Activated CD4-positive, alpha-beta T cell treated with anti-CD3 and anti-CD28 coated beads, Interleukin-2, amount 10 ng/mL, durations not matched to agents 24 days and 14 days (primary cell): Measurements from ENCODE around the gene SHISA2. TPM values are rescaled to one million over a fixed set of nuclear protein-coding genes. Genes with fewer than 3 reads are reported as not detected.

Experiments
- DNase-seq: peaks from one replicate; pipeline ENCODE4 v3.0.0; 2022
- H3K27ac Mint-ChIP-seq: one replicate; pipeline ENCODE4 v1.8.0; 2022; ENCODE audit warnings: mild to moderate bottlenecking, mixed read lengths
- H3K27me3 Mint-ChIP-seq: one replicate; pipeline ENCODE4 v1.8.0; 2022; ENCODE audit warnings: mixed read lengths
- H3K36me3 Mint-ChIP-seq: one replicate; pipeline ENCODE4 v1.8.0; 2022; ENCODE audit warnings: low read depth, mild to moderate bottlenecking, mixed read lengths
- H3K4me1 Mint-ChIP-seq: one replicate; pipeline ENCODE4 v1.8.0; 2021; ENCODE audit warnings: mixed read lengths
- H3K4me3 Mint-ChIP-seq: one replicate; pipeline ENCODE4 v1.8.0; 2022; ENCODE audit warnings: mild to moderate bottlenecking, moderate library complexity, mixed read lengths
- H3K9me3 Mint-ChIP-seq: one replicate; pipeline ENCODE4 v1.8.0; 2021; ENCODE audit warnings: mixed read lengths
- intact Hi-C: fragments of 100-400 bp; cut with micrococcal nuclease; formaldehyde crosslinking; loops from one replicate; pipeline ENCODE4 v1.15.1; 2023
- total RNA-seq: library from RNA; stranded (reverse); gene quantifications from 2 replicates; pipeline ENCODE4 v1.2.3, GENCODE V29; 2022

Gene SHISA2
- total RNA-seq, 1 donor from 2014 or later, result 2.3 TPM

GRCh38 chr13:26061256-26061655 is 9.4 kb upstream of the SHISA2 start:
- Mint-ChIP-seq H3K27me3 (peaks cover 20% of the 10 kb centered on the region), H3K36me3 (no peaks in the 10 kb centered on the region), H3K27ac (no peak overlapping the region), H3K9me3 (no peaks in the 10 kb centered on the region), H3K4me3 (no peak overlapping the region), H3K4me1 (peaks cover 15% of the 10 kb centered on the region)
- DNase-seq, result no peak
- intact Hi-C loops, result no loop called here

- intact Hi-C loops, result no loop called here
- peaks cover 25% of the 10 kb centered on the region for H3K27me3 Mint-ChIP-seq
- no peak overlapping the region for H3K4me3 Mint-ChIP-seq
These were observed 8.5 kb upstream of the SHISA2 start for GRCh38 chr13:26060357-26060756.

DNA sequence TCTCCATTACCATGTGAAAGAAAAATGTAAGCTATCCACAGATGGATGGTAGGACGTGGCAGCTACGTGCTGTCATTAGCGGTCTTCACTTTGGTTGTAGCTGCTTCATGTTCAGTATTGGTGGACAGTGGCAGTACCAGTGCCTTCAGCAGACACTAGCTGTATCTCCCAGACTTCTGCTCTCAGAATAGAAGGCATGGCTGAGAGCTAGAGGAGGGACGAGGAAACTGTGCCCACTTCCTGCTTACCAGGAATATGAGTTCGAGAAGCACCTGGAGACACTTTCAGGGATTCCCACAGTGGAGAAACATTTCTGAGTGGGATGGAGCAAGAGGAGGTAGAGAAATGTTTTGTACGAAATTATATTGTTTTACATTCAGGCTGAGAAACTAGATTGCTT is 6.9 kb upstream of the SHISA2 start:
- Mint-ChIP-seq H3K36me3 (no peaks in the 10 kb centered on the region), H3K4me3 (no peak overlapping the region), H3K9me3 (no peaks in the 10 kb centered on the region), H3K27me3 (peaks cover 32% of the 10 kb centered on the region), H3K4me1 (peaks cover 16% of the 10 kb centered on the region), H3K27ac (no peak overlapping the region)
- DNase-seq, result no peak
- intact Hi-C loops, result loop anchor here (10.0 kb wide), 1 partner anchor 84 kb away; no protein-coding TSS in a partner anchor

More at GRCh38 chr13:26060357-26060756, 8.5 kb upstream of the SHISA2 start:
- H3K27ac Mint-ChIP-seq, result no peak overlapping the region
- H3K36me3 Mint-ChIP-seq, result no peaks in the 10 kb centered on the region
- DNase-seq, result no peak
- no peaks in the 10 kb centered on the region for H3K9me3 Mint-ChIP-seq
- peaks cover 15% of the 10 kb centered on the region for H3K4me1 Mint-ChIP-seq

DNA sequence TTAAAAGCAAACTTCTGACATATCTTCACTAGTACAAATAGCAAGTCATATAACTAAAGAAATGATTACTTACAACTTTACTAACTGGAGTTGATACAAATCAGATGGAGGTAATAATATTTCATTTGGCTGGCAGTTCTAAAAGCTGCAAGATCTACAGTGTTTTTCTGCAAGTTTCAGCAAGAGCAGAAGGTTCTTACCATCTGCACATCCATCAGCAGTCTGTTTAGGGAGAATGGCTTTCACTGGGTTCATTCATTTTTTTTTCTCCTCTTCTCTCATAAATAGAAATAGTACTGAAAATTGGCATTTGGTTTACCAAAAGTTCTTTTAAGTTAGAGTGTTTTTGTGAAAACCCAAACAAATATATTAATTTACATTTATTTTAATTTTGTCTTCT is 3.1 kb upstream of the SHISA2 start:
- intact Hi-C loops, result loop anchor here (10.0 kb wide), 1 partner anchor 80 kb away; no protein-coding TSS in a partner anchor
- Mint-ChIP-seq H3K27ac (no peak overlapping the region), H3K4me3 (no peak overlapping the region), H3K36me3 (no peaks in the 10 kb centered on the region), H3K27me3 (peaks cover 46% of the 10 kb centered on the region), H3K4me1 (peaks cover 23% of the 10 kb centered on the region), H3K9me3 (no peaks in the 10 kb centered on the region)
- DNase-seq, result no peak

GRCh38 chr13:26053418-26053980 is 1.7 kb upstream of the SHISA2 start:
- Mint-ChIP-seq H3K27ac (no peak overlapping the region), H3K4me1 (peaks cover 27% of the 10 kb centered on the region), H3K36me3 (no peaks in the 10 kb centered on the region), H3K4me3 (no peak overlapping the region), H3K27me3 (peaks cover 51% of the 10 kb centered on the region), H3K9me3 (no peaks in the 10 kb centered on the region)
- DNase-seq, result no peak
- intact Hi-C loops, result loop anchor here (10.0 kb wide), 1 partner anchor 79 kb away; no protein-coding TSS in a partner anchor

- peak overlapping the region; percentile 75 for H3K4me3 Mint-ChIP-seq
- peak overlapping the region; percentile 69 for H3K27ac Mint-ChIP-seq
- DNase-seq, result peak; percentile 64
- intact Hi-C loops, result loop anchor here (10.0 kb wide), 1 partner anchor 78 kb away; no protein-coding TSS in a partner anchor
- H3K27me3 Mint-ChIP-seq, result peaks cover 49% of the 10 kb centered on the region
- H3K4me1 Mint-ChIP-seq, result peaks cover 26% of the 10 kb centered on the region
- no peaks in the 10 kb centered on the region for H3K36me3 Mint-ChIP-seq
- H3K9me3 Mint-ChIP-seq, result no peaks in the 10 kb centered on the region
These were observed 521 bp upstream of the SHISA2 start for GRCh38 chr13:26052337-26052736.

DNA sequence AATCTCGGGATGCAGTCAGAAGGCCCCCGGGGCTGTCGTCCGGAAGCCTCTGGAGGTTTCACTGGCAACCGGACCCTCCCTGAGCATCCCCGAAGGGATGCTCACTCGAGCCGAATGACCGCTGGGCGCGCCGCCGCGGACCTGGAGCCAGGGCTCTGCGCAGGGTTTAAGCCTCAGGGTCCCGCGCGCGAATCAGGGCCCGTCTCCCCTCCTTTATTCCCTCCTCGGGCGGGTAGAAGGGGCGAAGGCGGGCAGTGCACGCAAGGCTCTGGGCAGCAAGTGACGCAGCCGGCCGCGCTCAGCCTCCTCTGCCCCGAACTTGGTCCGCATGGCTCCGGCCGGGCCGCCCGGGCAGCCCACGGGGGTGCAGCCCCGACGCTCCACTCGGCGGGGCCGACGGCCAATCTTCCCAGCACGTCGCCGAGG is 572 bp downstream of the SHISA2 start:
- Mint-ChIP-seq H3K4me3 (peak overlapping the region; percentile 63), H3K27ac (no peak overlapping the region), H3K36me3 (no peaks in the 10 kb centered on the region), H3K9me3 (no peaks in the 10 kb centered on the region), H3K27me3 (peaks cover 49% of the 10 kb centered on the region), H3K4me1 (peaks cover 26% of the 10 kb centered on the region)
- DNase-seq, result peak; percentile 67
- intact Hi-C loops, result loop anchor here (10.0 kb wide), 1 partner anchor 76 kb away; no protein-coding TSS in a partner anchor

- Mint-ChIP-seq H3K9me3 (no peaks in the 10 kb centered on the region), H3K4me1 (peaks cover 26% of the 10 kb centered on the region), H3K36me3 (no peaks in the 10 kb centered on the region), H3K27ac (no peak overlapping the region), H3K27me3 (peaks cover 46% of the 10 kb centered on the region), H3K4me3 (peak overlapping the region; percentile 77)
- DNase-seq, result peak; percentile 69
- intact Hi-C loops, result loop anchor here (10.0 kb wide), 1 partner anchor 76 kb away; no protein-coding TSS in a partner anchor
These were observed 1.1 kb downstream of the SHISA2 start for GRCh38 chr13:26050568-26051230.

GRCh38 chr13:26048741-26049140 is 3.1 kb downstream of the SHISA2 start:
- Mint-ChIP-seq H3K27ac (no peak overlapping the region), H3K9me3 (no peaks in the 10 kb centered on the region), H3K4me3 (no peak overlapping the region), H3K36me3 (no peaks in the 10 kb centered on the region), H3K27me3 (peaks cover 36% of the 10 kb centered on the region), H3K4me1 (peaks cover 30% of the 10 kb centered on the region)
- intact Hi-C loops, result loop anchor here (5.0 kb wide), 1 partner anchor 36 kb away; no protein-coding TSS in a partner anchor
- DNase-seq, result no peak

DNA sequence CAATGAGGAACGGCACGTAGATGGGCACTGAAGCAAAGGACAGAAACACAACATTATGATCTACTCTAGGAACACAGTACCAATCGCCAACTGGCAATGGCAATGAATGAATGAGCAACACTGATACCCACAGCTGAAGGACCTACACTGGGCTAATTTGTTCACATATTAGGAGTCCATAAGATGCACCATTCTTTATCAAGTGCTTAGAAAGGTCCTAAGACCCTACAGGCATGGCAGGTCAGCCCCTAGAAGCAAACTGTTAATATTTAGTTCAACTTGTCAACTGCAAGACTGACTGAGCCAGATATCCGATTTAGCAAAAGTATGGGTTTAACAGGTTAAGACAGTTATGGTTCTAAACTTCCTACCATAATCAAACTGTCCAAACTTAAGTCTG is 4.8 kb downstream of the SHISA2 start:
- Mint-ChIP-seq H3K4me1 (peaks cover 13% of the 10 kb centered on the region), H3K27me3 (peaks cover 20% of the 10 kb centered on the region), H3K9me3 (no peaks in the 10 kb centered on the region), H3K4me3 (no peak overlapping the region), H3K36me3 (no peaks in the 10 kb centered on the region), H3K27ac (no peak overlapping the region)
- no peak for DNase-seq
- intact Hi-C loops, result loop anchor here (5.0 kb wide), 1 partner anchor 35 kb away; no protein-coding TSS in a partner anchor

DNA sequence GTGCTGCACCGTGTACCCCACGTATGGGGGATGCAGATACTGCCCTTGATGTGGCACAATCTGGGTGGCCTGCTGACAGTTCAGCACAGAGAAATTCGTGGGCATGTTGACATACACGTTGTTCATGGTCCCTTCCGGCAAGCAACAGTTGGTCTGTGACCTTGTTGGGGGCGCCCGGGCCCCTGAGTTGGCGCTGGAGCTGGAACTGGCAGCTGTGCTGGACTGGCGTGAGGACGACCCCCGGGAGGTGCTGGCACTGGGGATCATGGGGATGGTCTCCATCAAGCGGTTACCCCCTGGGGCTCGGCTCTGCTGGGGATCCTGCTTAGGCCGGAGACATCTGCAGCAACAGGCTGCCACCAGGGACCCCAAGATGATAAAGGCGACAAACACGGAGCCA is 5.2 kb downstream of the SHISA2 start:
- peaks cover 19% of the 10 kb centered on the region for H3K27me3 Mint-ChIP-seq
- intact Hi-C loops, result loop anchor here (5.0 kb wide), 1 partner anchor 34 kb away; no protein-coding TSS in a partner anchor
- no peaks in the 10 kb centered on the region for H3K9me3 Mint-ChIP-seq
- H3K4me1 Mint-ChIP-seq, result peaks cover 12% of the 10 kb centered on the region
- no peak overlapping the region for H3K27ac Mint-ChIP-seq
- no peak for DNase-seq
- no peaks in the 10 kb centered on the region for H3K36me3 Mint-ChIP-seq
- H3K4me3 Mint-ChIP-seq, result no peak overlapping the region

GRCh38 chr13:26045142-26045541 is 6.7 kb downstream of the SHISA2 start:
- intact Hi-C loops, result loop anchor here (5.0 kb wide), 1 partner anchor 33 kb away; no protein-coding TSS in a partner anchor
- Mint-ChIP-seq H3K4me3 (no peak overlapping the region), H3K4me1 (peaks cover 12% of the 10 kb centered on the region), H3K9me3 (no peaks in the 10 kb centered on the region), H3K27ac (no peak overlapping the region), H3K36me3 (no peaks in the 10 kb centered on the region), H3K27me3 (peaks cover 20% of the 10 kb centered on the region)
- DNase-seq, result no peak

DNA sequence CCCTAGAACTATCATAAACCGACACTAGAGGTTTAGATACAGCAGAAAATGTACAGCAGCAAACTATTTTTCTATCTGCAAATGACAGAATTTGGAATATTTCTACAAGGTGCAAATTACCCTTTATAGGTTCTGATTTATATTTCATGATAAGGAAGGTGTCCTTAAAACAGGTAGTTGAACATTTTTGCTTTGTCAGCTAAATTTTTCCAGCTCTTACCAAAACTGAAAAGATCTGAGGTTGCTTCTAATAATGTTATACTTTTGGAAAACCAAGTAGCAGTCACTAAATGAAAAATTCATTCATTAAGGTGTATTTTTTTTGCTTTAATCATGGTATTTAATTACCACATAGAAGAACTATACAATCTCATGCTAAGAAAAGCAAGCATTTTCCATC is 9.0 kb downstream of the SHISA2 start:
- Mint-ChIP-seq H3K4me3 (no peak overlapping the region), H3K27ac (no peak overlapping the region), H3K4me1 (peaks cover 4% of the 10 kb centered on the region), H3K27me3 (peaks cover 9% of the 10 kb centered on the region), H3K36me3 (no peaks in the 10 kb centered on the region), H3K9me3 (no peaks in the 10 kb centered on the region)
- DNase-seq, result no peak
- intact Hi-C loops, result no loop called here

DNA sequence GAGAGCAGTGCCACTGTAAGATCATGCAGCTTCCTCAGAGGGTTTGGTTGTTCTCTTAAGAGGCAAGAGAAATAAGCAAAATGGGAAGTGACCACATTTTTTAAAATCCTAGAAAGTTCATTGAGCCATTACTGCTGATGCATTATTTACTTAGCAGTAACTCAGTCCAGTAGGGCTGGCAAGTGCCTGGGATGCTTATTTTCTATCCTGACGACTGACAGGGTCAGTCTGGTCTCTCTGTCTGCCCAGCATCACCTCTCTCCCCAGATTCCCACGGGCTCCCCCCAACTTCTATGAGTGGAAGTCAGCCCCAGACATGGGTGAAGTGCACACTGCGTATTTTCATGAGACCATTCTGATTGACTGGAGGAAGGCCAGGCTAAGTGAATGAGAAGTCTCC is 10.4 kb downstream of the SHISA2 start:
- no peaks in the 10 kb centered on the region for H3K36me3 Mint-ChIP-seq
- H3K27ac Mint-ChIP-seq, result no peak overlapping the region
- no peak for DNase-seq
- H3K27me3 Mint-ChIP-seq, result peaks cover 4% of the 10 kb centered on the region
- no peak overlapping the region for H3K4me3 Mint-ChIP-seq
- peaks cover 4% of the 10 kb centered on the region for H3K4me1 Mint-ChIP-seq
- intact Hi-C loops, result no loop called here
- no peaks in the 10 kb centered on the region for H3K9me3 Mint-ChIP-seq
